HG03095 (cell line): ENCODE results near the gene TMEM254.
"Not testable (repeated sequence)": the region's sequence is repeated elsewhere in the genome, so short reads cannot be mapped to it uniquely, and the experiment has no call there.

ENCODE experiments used
- ATAC-seq: cut with Tn5 transposase; IDR thresholded peaks from one replicate; pipeline ENCODE4 v1.9.1; 2021; ENCODE audit warnings: moderate library complexity; ENCODE audit not compliant: unreplicated experiment

The TMEM254 gene

GRCh38 chr10:80075781-80076180, 2.7 kb upstream of the TMEM254 start:
- ATAC-seq, result no peak

- no peak for ATAC-seq
Measured at GRCh38 chr10:80077869-80078447, 507 bp upstream of the TMEM254 start.

GRCh38 chr10:80079312-80079719, 851 bp downstream of the TMEM254 start:
- no peak for ATAC-seq

- ATAC-seq, result no peak
Measured at GRCh38 chr10:80081026-80081425, 2.6 kb downstream of the TMEM254 start.

GRCh38 chr10:80081801-80082750, 3.6 kb downstream of the TMEM254 start:
- no peak for ATAC-seq

- ATAC-seq, result no peak
Measured at GRCh38 chr10:80090121-80090520, 11.7 kb downstream of the TMEM254 start.

GRCh38 chr10:80094231-80094630, 15.8 kb downstream of the TMEM254 start:
- no peak for ATAC-seq

- not testable (repeated sequence) for ATAC-seq
Measured at GRCh38 chr10:80098272-80098671, 19.8 kb downstream of the TMEM254 start.

- not testable (repeated sequence) for ATAC-seq
Measured at GRCh38 chr10:80099295-80099694, 20.8 kb downstream of the TMEM254 start.

GRCh38 chr10:80100116-80100515, 21.7 kb downstream of the TMEM254 start:
- ATAC-seq, result no peak

GRCh38 chr10:80100861-80101695, 22.6 kb downstream of the TMEM254 start:
- no peak for ATAC-seq

GRCh38 chr10:80104066-80104926, 25.8 kb downstream of the TMEM254 start:
- ATAC-seq, result peak; percentile 70

GRCh38 chr10:80108576-80109239, 30.2 kb downstream of the TMEM254 start:
- no peak for ATAC-seq

GRCh38 chr10:80110986-80111385, 32.5 kb downstream of the TMEM254 start:
- ATAC-seq, result no peak

GRCh38 chr10:80118669-80119068, 40.2 kb downstream of the TMEM254 start:
- ATAC-seq, result no peak

GRCh38 chr10:80122110-80122710, 43.7 kb downstream of the TMEM254 start:
- no peak for ATAC-seq

- no peak for ATAC-seq
Measured at GRCh38 chr10:80122746-80123145, 44.3 kb downstream of the TMEM254 start.

GRCh38 chr10:80126876-80127275, 48.4 kb downstream of the TMEM254 start:
- ATAC-seq, result no peak

GRCh38 chr10:80131499-80131901, 53.0 kb downstream of the TMEM254 start:
- no peak for ATAC-seq
